ENCODE results near the gene BMP7. TPM values are rescaled to one million over a fixed set of nuclear protein-coding genes. Genes with fewer than 3 reads are reported as not detected.

Gene BMP7
- total and polyA plus RNA-seq, 12 donors, result 0.74 to 6.7 (median 2.2) TPM; not detected in 3

DNA sequence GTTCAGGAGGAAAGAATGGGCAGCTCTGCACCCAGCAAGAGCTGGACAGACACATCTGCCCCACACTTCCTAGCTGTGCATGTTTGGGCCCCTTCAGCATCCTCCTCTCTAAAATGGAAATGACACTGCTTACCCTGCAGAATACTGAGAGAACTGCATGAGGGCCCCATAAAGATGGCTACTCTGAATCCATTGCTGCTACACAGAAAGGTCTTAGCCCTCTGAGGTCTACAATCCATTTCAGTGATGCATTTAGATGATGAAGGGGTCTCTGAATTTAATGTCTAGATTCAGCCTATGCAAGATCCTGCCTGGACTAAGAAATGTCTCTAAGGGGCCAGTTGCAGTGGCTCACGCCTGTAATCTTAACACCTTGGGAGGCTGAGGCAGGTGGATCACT is 11.3 kb downstream of the BMP7 start:
- no peak for DNase-seq
- intact Hi-C loops (cut with DNase I), result no loop called here
- Histone ChIP-seq H3K4me1 (replicated peaks in 1 of 2) (no peaks in the 10 kb centered on the region), H3K36me3 (replicated peaks in 1 of 2) (no peaks in the 10 kb centered on the region), H3K27me3 (peaks cover 18% of the 10 kb centered on the region), H3K4me3 (no peak overlapping the region), H3K27ac (no peak overlapping the region), H3K9me3 (replicated peaks in 1 of 3) (no peaks in the 10 kb centered on the region)
- WGBS, 4 donors, result 50 to 70% (median 61%) methylated on average over 1 of the region's 1 CpG
- no peak for TF ChIP-seq POLR2A (IDR thresholded peaks at IDR 0.05)
- TF ChIP-seq, protein P1, sequence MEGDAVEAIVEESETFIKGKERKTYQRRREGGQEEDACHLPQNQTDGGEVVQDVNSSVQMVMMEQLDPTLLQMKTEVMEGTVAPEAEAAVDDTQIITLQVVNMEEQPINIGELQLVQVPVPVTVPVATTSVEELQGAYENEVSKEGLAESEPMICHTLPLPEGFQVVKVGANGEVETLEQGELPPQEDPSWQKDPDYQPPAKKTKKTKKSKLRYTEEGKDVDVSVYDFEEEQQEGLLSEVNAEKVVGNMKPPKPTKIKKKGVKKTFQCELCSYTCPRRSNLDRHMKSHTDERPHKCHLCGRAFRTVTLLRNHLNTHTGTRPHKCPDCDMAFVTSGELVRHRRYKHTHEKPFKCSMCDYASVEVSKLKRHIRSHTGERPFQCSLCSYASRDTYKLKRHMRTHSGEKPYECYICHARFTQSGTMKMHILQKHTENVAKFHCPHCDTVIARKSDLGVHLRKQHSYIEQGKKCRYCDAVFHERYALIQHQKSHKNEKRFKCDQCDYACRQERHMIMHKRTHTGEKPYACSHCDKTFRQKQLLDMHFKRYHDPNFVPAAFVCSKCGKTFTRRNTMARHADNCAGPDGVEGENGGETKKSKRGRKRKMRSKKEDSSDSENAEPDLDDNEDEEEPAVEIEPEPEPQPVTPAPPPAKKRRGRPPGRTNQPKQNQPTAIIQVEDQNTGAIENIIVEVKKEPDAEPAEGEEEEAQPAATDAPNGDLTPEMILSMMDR (IDR thresholded peaks at IDR 0.05), result no peak

DNA sequence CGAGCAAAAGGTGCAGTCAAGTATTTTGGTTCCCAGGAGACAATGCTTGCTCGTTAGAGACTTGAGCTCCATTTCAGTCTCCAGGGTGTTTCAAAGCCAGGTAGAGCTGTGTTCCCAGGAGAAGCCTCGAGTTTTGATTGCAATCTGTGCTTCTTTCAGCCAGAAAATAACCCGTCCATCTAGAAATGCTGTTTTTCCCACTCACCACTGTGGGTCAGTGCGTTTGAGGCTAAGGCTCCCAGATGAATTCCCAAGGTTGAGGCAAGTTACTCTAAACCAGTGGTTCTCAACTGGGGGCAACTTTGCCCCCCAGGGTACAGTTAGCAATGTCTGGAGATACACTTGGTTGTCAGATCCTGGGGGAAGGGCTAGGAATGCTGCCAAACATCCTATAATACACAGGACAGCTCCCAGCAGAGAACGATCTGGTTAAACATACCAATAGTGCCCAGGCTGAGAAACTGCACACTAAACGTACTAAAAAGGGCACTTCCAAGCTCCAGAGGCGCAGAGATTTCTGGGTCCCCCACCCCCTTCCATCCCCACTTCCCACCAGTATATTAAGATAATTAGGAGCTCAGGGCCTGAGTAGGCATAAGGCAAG is 13.8 kb downstream of the BMP7 start:
- Histone ChIP-seq H3K27ac (no peak overlapping the region), H3K9me3 (replicated peaks in 1 of 3) (no peaks in the 10 kb centered on the region), H3K27me3 (peaks cover 12% of the 10 kb centered on the region), H3K4me1 (replicated peaks in 1 of 2) (no peaks in the 10 kb centered on the region), H3K36me3 (replicated peaks in 1 of 2) (no peaks in the 10 kb centered on the region), H3K4me3 (no peak overlapping the region)
- WGBS, 4 donors, result 36 to 53% (median 51%) methylated on average over 7 to 8 of the region's 8 CpGs
- intact Hi-C loops (cut with DNase I), result no loop called here
- TF ChIP-seq, protein P1 (IDR thresholded peaks at IDR 0.05), result no peak
- TF ChIP-seq POLR2A (IDR thresholded peaks at IDR 0.05), result no peak
- DNase-seq, result no peak

DNA sequence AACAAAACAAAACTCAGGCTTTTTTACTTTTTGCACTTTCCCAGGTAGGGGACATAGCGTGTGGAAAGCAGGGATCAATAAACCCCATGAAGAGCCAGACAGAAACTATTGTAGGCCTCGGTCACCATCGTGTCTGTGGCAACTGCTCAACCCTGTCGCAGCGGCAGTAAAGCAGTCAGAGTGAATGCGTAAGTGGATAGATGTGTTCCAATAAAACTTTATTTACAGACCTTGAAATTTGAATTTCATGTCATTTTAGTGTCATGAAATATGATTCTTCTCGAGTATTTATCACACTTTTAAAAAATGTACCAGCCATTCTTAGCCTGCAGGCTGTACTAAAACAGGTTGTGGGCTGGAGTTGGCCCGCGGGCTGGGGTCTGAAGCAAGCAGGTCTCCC is 14.5 kb downstream of the BMP7 start:
- DNase-seq, result no peak
- H3K9me3 ChIP-seq (replicated peaks in 1 of 3), result no peaks in the 10 kb centered on the region
- no peak overlapping the region for H3K4me3 ChIP-seq
- H3K27me3 ChIP-seq, result peaks cover 12% of the 10 kb centered on the region
- H3K4me1 ChIP-seq (replicated peaks in 1 of 2), result no peaks in the 10 kb centered on the region
- 82 to 89% (median 84%) methylated on average over 9 of the region's 9 CpGs for WGBS, 4 donors
- TF ChIP-seq, protein P1 (IDR thresholded peaks at IDR 0.05), result no peak
- no peak for TF ChIP-seq POLR2A (IDR thresholded peaks at IDR 0.05)
- H3K27ac ChIP-seq, result no peak overlapping the region
- intact Hi-C loops (cut with DNase I), result no loop called here
- H3K36me3 ChIP-seq (replicated peaks in 1 of 2), result no peaks in the 10 kb centered on the region

DNA sequence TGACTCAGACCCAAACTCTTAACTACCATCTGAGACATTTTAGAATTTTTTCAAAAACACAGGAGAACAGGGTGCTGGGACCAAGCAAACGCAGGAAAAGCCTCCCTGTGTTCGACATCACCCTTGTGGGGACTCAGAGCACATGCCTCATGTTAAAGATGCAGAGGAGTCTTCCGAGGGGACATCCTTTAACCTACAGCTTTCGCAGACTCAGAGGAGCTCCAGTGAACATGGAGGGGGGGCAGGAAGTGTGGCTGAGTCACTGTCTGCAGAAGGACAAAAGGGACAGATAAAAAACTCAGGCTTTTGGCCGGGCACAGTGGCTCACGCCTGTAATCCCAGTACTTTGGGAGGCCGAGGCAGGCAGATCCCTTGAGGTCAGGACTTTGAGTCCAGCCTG is 15.1 kb downstream of the BMP7 start:
- no peaks in the 10 kb centered on the region for H3K4me1 ChIP-seq (replicated peaks in 1 of 2)
- H3K27me3 ChIP-seq, result peaks cover 12% of the 10 kb centered on the region
- intact Hi-C loops (cut with DNase I), result no loop called here
- H3K4me3 ChIP-seq, result no peak overlapping the region
- DNase-seq, result peak in 2 of 7 donors; percentile 11 to 19
- no peaks in the 10 kb centered on the region for H3K9me3 ChIP-seq (replicated peaks in 1 of 3)
- TF ChIP-seq POLR2A (IDR thresholded peaks at IDR 0.05), result no peak
- TF ChIP-seq, protein P1 (IDR thresholded peaks at IDR 0.05), result no peak
- no peak overlapping the region for H3K27ac ChIP-seq
- no peaks in the 10 kb centered on the region for H3K36me3 ChIP-seq (replicated peaks in 1 of 2)
- 36 to 50% (median 46%) methylated on average over 7 of the region's 7 CpGs for WGBS, 4 donors

Measured in adrenal gland (tissue), 12 donors.